ENCODE measurements around the gene ITGB7. TPM values are rescaled to one million over a fixed set of nuclear protein-coding genes. Genes with fewer than 3 reads are reported as not detected.

ITGB7 gene
- total RNA-seq: 1 to 10 TPM in 1 of 2 donors, under 1 TPM in 1; 0.24 to 1.2 TPM
- polyA plus RNA-seq (ENCODE audit: insufficient read depth, low read depth, low replicate concordance): 3.7 TPM
- long read RNA-seq, donor 1, partial matches to known transcripts: 0 of 1 reads
- long read RNA-seq, donor 1, other reads (novel, unspliced or antisense): 0 of 1 reads
- long read RNA-seq, donor 2: 0 reads

- TF ChIP-seq CTCF (IDR thresholded peaks at IDR 0.05): no peak
- TF ChIP-seq POLR2A (IDR thresholded peaks at IDR 0.05): no peak
- H3K36me3 ChIP-seq (ENCODE audit: low read depth, missing control alignments): no peaks in the 10 kb centered on the region
- no peaks in the 10 kb centered on the region for H3K27me3 ChIP-seq
- H3K9me3 ChIP-seq: no peaks in the 10 kb centered on the region
- no peak for DNase-seq
- H3K4me1 ChIP-seq: peaks cover 4% of the 10 kb centered on the region
- H3K27ac ChIP-seq: no peak within 1 kb of the TSS
- WGBS, 2 donors: 73 to 75% methylated on average over 5 of the region's 5 CpGs
- no peak within 1 kb of the TSS for H3K4me3 ChIP-seq
- intact Hi-C loops (cut with DNase I; ENCODE audit: low total_unique reads): no loop called here
These were observed at the start of gene ITGB7 for GRCh38 chr12:53207042-53207441. TSS of gene ITGB7 (minus strand) at chr12:53207251. CDS start at chr12:53200443, 6,808 bp downstream.

GRCh38 chr12:53255996-53256395 is 48.9 kb upstream of the ITGB7 start:
- Histone ChIP-seq H3K36me3 (ENCODE audit: low read depth, missing control alignments) (no peaks in the 10 kb centered on the region), H3K27me3 (no peaks in the 10 kb centered on the region), H3K4me1 (peaks cover 17% of the 10 kb centered on the region), H3K4me3 (no peak overlapping the region), H3K9me3 (no peaks in the 10 kb centered on the region), H3K27ac (no peak overlapping the region)
- WGBS, 2 donors: 84 to 93% methylated on average over 3 of the region's 3 CpGs
- intact Hi-C loops (cut with DNase I; ENCODE audit: low total_unique reads): no loop called here
- DNase-seq: no peak
- TF ChIP-seq CTCF (IDR thresholded peaks at IDR 0.05): no peak

- no peak overlapping the region for H3K4me3 ChIP-seq
- H3K4me1 ChIP-seq: peaks cover 20% of the 10 kb centered on the region
- no peaks in the 10 kb centered on the region for H3K27me3 ChIP-seq
- no peak overlapping the region for H3K27ac ChIP-seq
- no peak for DNase-seq
- intact Hi-C loops (cut with DNase I; ENCODE audit: low total_unique reads): loop anchor here (5.0 kb wide), 1 partner anchor 38 kb away; no protein-coding TSS in a partner anchor
- 86 to 89% methylated on average over 1 of the region's 1 CpG for WGBS, 2 donors
- H3K36me3 ChIP-seq (ENCODE audit: low read depth, missing control alignments): no peaks in the 10 kb centered on the region
- no peak for TF ChIP-seq POLR2A (IDR thresholded peaks at IDR 0.05)
- no peak for TF ChIP-seq CTCF (IDR thresholded peaks at IDR 0.05)
- H3K9me3 ChIP-seq: no peaks in the 10 kb centered on the region
These were observed 47.9 kb upstream of the ITGB7 start for GRCh38 chr12:53254816-53255545.

- Histone ChIP-seq H3K9me3 (no peaks in the 10 kb centered on the region), H3K36me3 (ENCODE audit: low read depth, missing control alignments) (no peaks in the 10 kb centered on the region), H3K27ac (no peak overlapping the region), H3K4me1 (peaks cover 20% of the 10 kb centered on the region), H3K4me3 (no peak overlapping the region), H3K27me3 (no peaks in the 10 kb centered on the region)
- no peak for TF ChIP-seq POLR2A (IDR thresholded peaks at IDR 0.05)
- no peak for TF ChIP-seq CTCF (IDR thresholded peaks at IDR 0.05)
- intact Hi-C loops (cut with DNase I; ENCODE audit: low total_unique reads): loop anchor here (5.0 kb wide), 1 partner anchor 36 kb away; no protein-coding TSS in a partner anchor
- no peak for DNase-seq
- WGBS, 2 donors: 89 to 93% methylated on average over 12 to 13 of the region's 13 CpGs
These were observed 46.2 kb upstream of the ITGB7 start for GRCh38 chr12:53253298-53253697.
